H1 (cell line): Measurements from ENCODE around the gene CA10. TPM values are rescaled to one million over a fixed set of nuclear protein-coding genes. Genes with fewer than 3 reads are reported as not detected.

Experiments used
- CTCF ChIA-PET: fragments of 300-600 bp; sonication (Branson Sonifier 250); formaldehyde crosslinking; loops from one replicate; lab custom pipeline; 2021; ENCODE audit not compliant: partially characterized antibody; lab: Charles Lee
- POLR2A ChIA-PET: fragments of 300-600 bp; sonication (Branson Sonifier 250); formaldehyde crosslinking; loops from one replicate; lab custom pipeline; 2021; ENCODE audit warnings: inconsistent platforms; ENCODE audit not compliant: partially characterized antibody; lab: Charles Lee
- DNase-seq, 2 experiments: peaks; one replicate each; pipeline versions ENCODE4 v3.0.0 to v3.0.0-alpha.2; 2010 to 2022; ENCODE audit warnings: low spot score in 2 of 2, low read depth in 1 of 2, mixed read lengths in 1 of 2
- FAIRE-seq: peaks from 2 replicates; lab custom pipeline; 2011; peaks lifted over from hg19 to GRCh38; lab: Jason Lieb, UNC
- H2AFZ ChIP-seq: 2 replicates; pipeline ENCODE4 v1.8.1; 2012; ENCODE audit warnings: low read length, inconsistent platforms
- H2AK5ac ChIP-seq: 2 replicates; pipeline ENCODE4 v1.6.1; 2013; ENCODE audit warnings: low read depth, low read length
- H2BK120ac ChIP-seq: replicated peaks from 2 replicates; pipeline ENCODE3; 2013; ENCODE audit warnings: low read depth, low read length, inconsistent platforms
- H2BK12ac ChIP-seq: 2 replicates; pipeline ENCODE4 v1.6.1; 2013; ENCODE audit warnings: low read depth, low read length
- H2BK15ac ChIP-seq: 2 replicates; pipeline ENCODE4 v1.6.1; 2013; ENCODE audit warnings: low read length
- H2BK20ac ChIP-seq: 2 replicates; pipeline ENCODE4 v1.6.1; 2013; ENCODE audit warnings: low read length
- H2BK5ac ChIP-seq: 2 replicates; pipeline ENCODE4 v1.6.1; 2013; ENCODE audit warnings: low read depth, low read length
- H3K14ac ChIP-seq: 2 replicates; pipeline ENCODE4 v1.6.1; 2013; ENCODE audit warnings: inconsistent platforms; ENCODE audit not compliant: insufficient read length
- H3K18ac ChIP-seq: 2 replicates; pipeline ENCODE4 v1.6.1; 2013; ENCODE audit warnings: low read length; ENCODE audit errors: extremely low read depth
- H3K23ac ChIP-seq: 2 replicates; pipeline ENCODE4 v1.6.1; 2013; ENCODE audit warnings: inconsistent platforms; ENCODE audit not compliant: insufficient read length
- H3K23me2 ChIP-seq: 2 replicates; pipeline ENCODE4 v1.6.1; 2013; ENCODE audit warnings: low read depth, low read length
- H3K27ac ChIP-seq: 2 replicates; pipeline ENCODE4 v1.6.1; 2011; ENCODE audit warnings: low read depth, low read length, inconsistent platforms
- H3K27me3 ChIP-seq, 4 experiments: replicated peaks in 1 of 4; 1 replicate in 1 of 4; 2 replicates in 3 of 4; pipeline versions ENCODE4 v1.6.1 to v1.8.1; 2011 to 2013; ENCODE audit warnings: low read length in 3 of 4, mild to moderate bottlenecking in 3 of 4, inconsistent platforms in 2 of 4, mixed read lengths in 2 of 4, moderate library complexity in 1 of 4; ENCODE audit not compliant: control insufficient read depth in 3 of 4, insufficient read depth in 3 of 4; ENCODE audit errors: extremely low read depth in 1 of 4
- H3K36me3 ChIP-seq, 4 experiments: 2 replicates each; pipeline versions ENCODE4 v1.6.1 to v1.8.1; 2011 to 2013; ENCODE audit warnings: mild to moderate bottlenecking in 4 of 4, low read length in 3 of 4, moderate library complexity in 2 of 4, control low read depth in 1 of 4, inconsistent platforms in 1 of 4; ENCODE audit not compliant: insufficient read depth in 4 of 4, control insufficient read depth in 2 of 4
- H3K4ac ChIP-seq: replicated peaks from 2 replicates; pipeline ENCODE3; 2013; ENCODE audit warnings: low read length, low read depth, mixed read lengths, inconsistent platforms; ENCODE audit not compliant: insufficient read length
- H3K4me1 ChIP-seq, 4 experiments: replicated peaks in 1 of 4; 1 replicate in 1 of 4; 2 replicates in 3 of 4; pipeline versions ENCODE4 v1.6.1 to v1.8.1; 2011 to 2013; ENCODE audit warnings: low read length in 3 of 4, inconsistent platforms in 2 of 4, mixed read lengths in 1 of 4; ENCODE audit not compliant: insufficient read depth in 4 of 4, control insufficient read depth in 3 of 4
- H3K4me2 ChIP-seq, 2 experiments: 2 replicates each; pipeline versions ENCODE4 v1.6.1 to v1.8.1; 2011 to 2013; ENCODE audit warnings: low read depth in 2 of 2, low read length in 2 of 2, control low read depth in 1 of 2, inconsistent platforms in 1 of 2, mild to moderate bottlenecking in 1 of 2; ENCODE audit not compliant: insufficient read depth in 1 of 2
- H3K4me3 ChIP-seq, 4 experiments: fragments of 200-600, 300-600 bp in 1 of 4; sonication (generic), shearing (Covaris generic), sonication (Bioruptor Twin) in 1 of 4; 2 replicates each; pipeline versions ENCODE4 v1.5.1 to v1.8.1; 2011 to 2016; ENCODE audit warnings: low read length in 4 of 4, low read depth in 3 of 4, control low read depth in 2 of 4, inconsistent platforms in 2 of 4, mild to moderate bottlenecking in 2 of 4, mixed read lengths in 1 of 4, moderate library complexity in 1 of 4; ENCODE audit not compliant: insufficient read depth in 2 of 4; ENCODE audit errors: extremely low read depth in 1 of 4
- H3K56ac ChIP-seq: replicated peaks from 2 replicates; pipeline ENCODE3; 2013; ENCODE audit warnings: low read depth, mild to moderate bottlenecking, mixed read lengths, low read length, inconsistent platforms; ENCODE audit not compliant: insufficient read length
- H3K79me1 ChIP-seq: 2 replicates; pipeline ENCODE4 v1.6.1; 2013; ENCODE audit warnings: low read depth, low read length, control low read depth
- H3K79me2 ChIP-seq, 2 experiments: 2 replicates each; pipeline versions ENCODE4 v1.6.1 to v1.8.1; 2012 to 2013; ENCODE audit warnings: low read length in 2 of 2, mild to moderate bottlenecking in 2 of 2, inconsistent platforms in 1 of 2; ENCODE audit not compliant: insufficient read depth in 2 of 2, control insufficient read depth in 1 of 2
- H3K9ac ChIP-seq, 4 experiments: replicated peaks in 1 of 4; 1 replicate in 1 of 4; 2 replicates in 3 of 4; pipeline versions ENCODE4 v1.6.1 to v1.8.1; 2011 to 2013; ENCODE audit warnings: low read depth in 3 of 4, low read length in 3 of 4, control low read depth in 2 of 4, mild to moderate bottlenecking in 2 of 4, moderate library complexity in 2 of 4, inconsistent platforms in 1 of 4; ENCODE audit errors: extremely low read depth in 1 of 4
- H3K9me3 ChIP-seq, 2 experiments: 2 replicates each; pipeline versions ENCODE4 v1.6.1 to v1.8.1; 2012 to 2013; ENCODE audit warnings: mild to moderate bottlenecking in 2 of 2, moderate library complexity in 2 of 2, control low read depth in 1 of 2, inconsistent platforms in 1 of 2, low read depth in 1 of 2, low read length in 1 of 2, mixed read lengths in 1 of 2; ENCODE audit not compliant: insufficient read depth in 2 of 2
- H4K20me1 ChIP-seq, 2 experiments: replicated peaks in 1 of 2; 2 replicates each; pipeline versions ENCODE3 to v1.8.1; 2011 to 2013; ENCODE audit warnings: inconsistent platforms in 2 of 2, low read length in 2 of 2, mild to moderate bottlenecking in 1 of 2; ENCODE audit not compliant: insufficient read depth in 2 of 2, control insufficient read depth in 1 of 2
- H4K5ac ChIP-seq: 2 replicates; pipeline ENCODE4 v1.6.1; 2013; ENCODE audit warnings: low read length, low read depth, mixed read lengths, inconsistent platforms; ENCODE audit not compliant: insufficient read length
- H4K8ac ChIP-seq: 2 replicates; pipeline ENCODE4 v1.8.0; 2013; ENCODE audit warnings: mild to moderate bottlenecking, moderate library complexity, low read length, inconsistent platforms; ENCODE audit not compliant: insufficient read depth; ENCODE audit errors: extremely low read depth
- H4K91ac ChIP-seq: replicated peaks from 2 replicates; pipeline ENCODE3; 2013; ENCODE audit warnings: low read length, mixed read lengths, inconsistent platforms; ENCODE audit not compliant: insufficient read length
- EGR1 ChIP-seq: IDR thresholded peaks from 2 replicates; pipeline ENCODE4 v1.6.1; 2011; ENCODE audit warnings: low read depth, low read length, borderline replicate concordance
- EZH2 ChIP-seq: fragments of 200-600 bp; sonication (generic); IDR thresholded peaks from 2 replicates; pipeline ENCODE4 v1.7.1; 2012; ENCODE audit warnings: low read depth, mild to moderate bottlenecking, moderate library complexity, low read length, inconsistent platforms; ENCODE audit not compliant: severe bottlenecking
- HDAC6 ChIP-seq: IDR thresholded peaks from one replicate; pipeline ENCODE4 v1.7.1; 2012; ENCODE audit warnings: low read depth, mild to moderate bottlenecking, inconsistent platforms, low read length, moderate library complexity
- KDM4A ChIP-seq: IDR thresholded peaks from one replicate; pipeline ENCODE4 v1.7.1; 2012; ENCODE audit warnings: low read depth, mild to moderate bottlenecking, moderate library complexity, low read length, inconsistent platforms; ENCODE audit not compliant: severe bottlenecking
- POLR2AphosphoS5 ChIP-seq: IDR thresholded peaks from 2 replicates; pipeline ENCODE4 v1.6.1; 2011; ENCODE audit warnings: low read depth, low read length
- POU5F1 ChIP-seq: IDR thresholded peaks from 2 replicates; pipeline ENCODE4 v1.6.1; 2011; ENCODE audit warnings: low read depth, mild to moderate bottlenecking, low read length, moderate library complexity
- RXRA ChIP-seq: IDR thresholded peaks from 2 replicates; pipeline ENCODE4 v1.6.1; 2011; ENCODE audit warnings: low read depth, mild to moderate bottlenecking, low read length, moderate library complexity; ENCODE audit not compliant: insufficient read depth
- SAP30 ChIP-seq: fragments of 300-600 bp; sonication (generic); IDR thresholded peaks from 2 replicates; pipeline ENCODE4 v1.7.1; 2012; ENCODE audit warnings: low read length, moderate library complexity, mild to moderate bottlenecking, inconsistent platforms; ENCODE audit not compliant: insufficient read depth, insufficient replicate concordance
- SRF ChIP-seq: IDR thresholded peaks from 2 replicates; pipeline ENCODE4 v1.6.1; 2011; ENCODE audit warnings: mild to moderate bottlenecking, low read depth, low read length, moderate library complexity
- YY1 ChIP-seq: IDR thresholded peaks from 2 replicates; pipeline ENCODE4 v1.6.1; 2011; ENCODE audit warnings: low read depth, mild to moderate bottlenecking, low read length
- WGBS, 2 experiments: shearing (Covaris generic) in 1 of 2; methylation state at CpG; one replicate each; pipeline versions ENCODE4 v1.1.6 to v1.1.7; 2013 to 2015; ENCODE audit warnings: low lambda C conversion rate in 2 of 2, mixed read lengths in 2 of 2, inconsistent platforms in 1 of 2, low coverage in 1 of 2, missing lambda C conversion rate in 1 of 2; ENCODE audit not compliant: insufficient replicate concordance in 2 of 2, insufficient coverage in 1 of 2, insufficient read length in 1 of 2; ENCODE audit errors: extremely low coverage in 1 of 2, missing lambda C conversion rate in 1 of 2; 5-methylcytosine and 5-hydroxymethylcytosine counted together
- polyA plus RNA-seq, 7 experiments: library from polyadenylated mRNA; depleted of rRNA in 3 of 7; stranded (reverse) in 5 of 7; unstranded in 2 of 7; fragments of >200 nt in 5 of 7; fragments of 200-250 nt in 2 of 7; gene quantifications; 1 replicate in 5 of 7; 2 replicates in 1 of 7; 4 replicates in 1 of 7; pipeline versions ENCODE4 v1.2.1 to v1.2.3, GENCODE V29; 2011 to 2013; ENCODE audit warnings: missing spikeins in 2 of 7, mixed read lengths in 2 of 7
- total RNA-seq: library from RNA; stranded (reverse); fragmentation: NEBNext Ultra II Directional; extraction: Animal tissue kit (Norgen Biotek cat#: 25700); gene quantifications from 2 replicates; pipeline ENCODE4 v1.2.1, GENCODE V29; 2021
- TF ChIP-seq, protein P1 (sequence below): IDR thresholded peaks from 2 replicates; pipeline ENCODE4 v1.6.1; 2012; ENCODE audit warnings: inconsistent platforms
- TF ChIP-seq, protein P2 (sequence below), 3 experiments: IDR thresholded peaks; 1 replicate in 2 of 3; 2 replicates in 1 of 3; pipeline versions ENCODE4 v1.5.1 to v1.6.1; 2011; ENCODE audit warnings: low read length in 3 of 3, mild to moderate bottlenecking in 3 of 3, inconsistent platforms in 2 of 3, low read depth in 1 of 3, moderate library complexity in 1 of 3; ENCODE audit not compliant: insufficient read depth in 1 of 3; ENCODE audit errors: control extremely low read depth in 1 of 3

The CA10 gene
- total and polyA plus RNA-seq, 2 of the 8 experiments (the other 6 are each of a cell fraction or from before 2014, with no cell fraction given): 0.60 to 0.63 TPM

DNA sequence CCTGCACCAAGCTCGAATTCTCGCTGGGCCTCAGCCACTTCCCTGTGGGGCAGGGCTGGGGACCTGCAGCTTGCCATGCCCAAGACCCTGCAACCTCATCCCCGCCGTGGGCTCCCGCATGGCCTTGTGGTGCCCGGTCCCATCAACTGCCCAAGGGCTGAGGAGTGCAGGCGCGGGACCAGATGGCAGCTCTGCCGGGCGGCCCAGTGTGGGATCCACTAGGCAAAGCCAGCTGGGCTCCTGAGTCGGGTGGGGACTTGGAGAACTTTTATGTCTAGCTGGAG is 489.6 kb downstream of the CA10 start:
- Histone ChIP-seq H4K91ac (no peak overlapping the region), H3K4me1 (no peaks in the 10 kb centered on the region), H3K14ac (no peak overlapping the region), H3K4me3 (no peak overlapping the region), H2AFZ (no peak overlapping the region), H3K23ac (no peak overlapping the region), H4K5ac (no peak overlapping the region), H2BK15ac (no peak overlapping the region), H3K79me2 (no peaks in the 10 kb centered on the region), H3K79me1 (no peaks in the 10 kb centered on the region), H3K36me3 (no peaks in the 10 kb centered on the region), H2BK120ac (no peak overlapping the region), H3K4me2 (no peak overlapping the region), H3K23me2 (no peaks in the 10 kb centered on the region), H3K18ac (no peak overlapping the region), H3K4ac (no peak overlapping the region), H2AK5ac (no peak overlapping the region), H2BK12ac (no peak overlapping the region), H2BK20ac (no peak overlapping the region), H2BK5ac (no peak overlapping the region), H3K56ac (no peak overlapping the region), H3K27ac (no peak overlapping the region), H3K9me3 (peaks cover 10 to 28% of the 10 kb centered on the region in 2 experiments; a peak in 3 of 4 replicates), H3K9ac (no peak overlapping the region), H4K20me1 (no peaks in the 10 kb centered on the region), H4K8ac (no peak overlapping the region), H3K27me3 (no peaks in the 10 kb centered on the region)
- ChIA-PET CTCF (interaction anchor here (0.8 kb wide), 2 partner anchors 17 to 28 kb away, joined by 3 to 4 read pairs; no protein-coding TSS in a partner anchor), POLR2A (no interaction called here)
- DNase-seq: no peak
- FAIRE-seq: no peak
- 96% methylated on average over 10 of the region's 11 CpGs; no CpG with 5 or more reads in 1 of the 2 experiments for WGBS, 2 experiments
- no peak for TF ChIP-seq POU5F1
- TF ChIP-seq, protein P1, sequence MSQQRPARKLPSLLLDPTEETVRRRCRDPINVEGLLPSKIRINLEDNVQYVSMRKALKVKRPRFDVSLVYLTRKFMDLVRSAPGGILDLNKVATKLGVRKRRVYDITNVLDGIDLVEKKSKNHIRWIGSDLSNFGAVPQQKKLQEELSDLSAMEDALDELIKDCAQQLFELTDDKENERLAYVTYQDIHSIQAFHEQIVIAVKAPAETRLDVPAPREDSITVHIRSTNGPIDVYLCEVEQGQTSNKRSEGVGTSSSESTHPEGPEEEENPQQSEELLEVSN: no peak
- TF ChIP-seq KDM4A: no peak
- no peak for TF ChIP-seq HDAC6
- no peak for TF ChIP-seq EGR1
- TF ChIP-seq RXRA: no peak
- no peak for TF ChIP-seq YY1
- TF ChIP-seq, protein P2, sequence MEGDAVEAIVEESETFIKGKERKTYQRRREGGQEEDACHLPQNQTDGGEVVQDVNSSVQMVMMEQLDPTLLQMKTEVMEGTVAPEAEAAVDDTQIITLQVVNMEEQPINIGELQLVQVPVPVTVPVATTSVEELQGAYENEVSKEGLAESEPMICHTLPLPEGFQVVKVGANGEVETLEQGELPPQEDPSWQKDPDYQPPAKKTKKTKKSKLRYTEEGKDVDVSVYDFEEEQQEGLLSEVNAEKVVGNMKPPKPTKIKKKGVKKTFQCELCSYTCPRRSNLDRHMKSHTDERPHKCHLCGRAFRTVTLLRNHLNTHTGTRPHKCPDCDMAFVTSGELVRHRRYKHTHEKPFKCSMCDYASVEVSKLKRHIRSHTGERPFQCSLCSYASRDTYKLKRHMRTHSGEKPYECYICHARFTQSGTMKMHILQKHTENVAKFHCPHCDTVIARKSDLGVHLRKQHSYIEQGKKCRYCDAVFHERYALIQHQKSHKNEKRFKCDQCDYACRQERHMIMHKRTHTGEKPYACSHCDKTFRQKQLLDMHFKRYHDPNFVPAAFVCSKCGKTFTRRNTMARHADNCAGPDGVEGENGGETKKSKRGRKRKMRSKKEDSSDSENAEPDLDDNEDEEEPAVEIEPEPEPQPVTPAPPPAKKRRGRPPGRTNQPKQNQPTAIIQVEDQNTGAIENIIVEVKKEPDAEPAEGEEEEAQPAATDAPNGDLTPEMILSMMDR (IDR thresholded peaks at IDR 0.05; ENCODE audit: control extremely low read depth in 1 of 3, insufficient read depth in 1 of 3, low read depth in 1 of 3, low read length in 3 of 3): no peak
- TF ChIP-seq POLR2AphosphoS5: no peak
- TF ChIP-seq SAP30: no peak
- no peak for TF ChIP-seq SRF
- no peak for TF ChIP-seq EZH2
